CD4-positive, alpha-beta T cell treated with Interleukin-2 at 100 ng/mL for 4 hours (primary cell): ENCODE measurements around the gene SPTSSA.
"Not testable (repeated sequence)": the region's sequence is repeated elsewhere in the genome, so short reads cannot be mapped to it uniquely, and the experiment has no call there.

Experiments used
- DNase-seq: peaks from one replicate; pipeline ENCODE4 v3.0.0-alpha.2; 2020; ENCODE audit warnings: low spot score

Gene SPTSSA

GRCh38 chr14:34426313-34427295, 35.4 kb downstream of the SPTSSA start:
- DNase-seq = no peak

- DNase-seq = no peak
Measured at GRCh38 chr14:34425095-34425851, 36.8 kb downstream of the SPTSSA start.

DNA sequence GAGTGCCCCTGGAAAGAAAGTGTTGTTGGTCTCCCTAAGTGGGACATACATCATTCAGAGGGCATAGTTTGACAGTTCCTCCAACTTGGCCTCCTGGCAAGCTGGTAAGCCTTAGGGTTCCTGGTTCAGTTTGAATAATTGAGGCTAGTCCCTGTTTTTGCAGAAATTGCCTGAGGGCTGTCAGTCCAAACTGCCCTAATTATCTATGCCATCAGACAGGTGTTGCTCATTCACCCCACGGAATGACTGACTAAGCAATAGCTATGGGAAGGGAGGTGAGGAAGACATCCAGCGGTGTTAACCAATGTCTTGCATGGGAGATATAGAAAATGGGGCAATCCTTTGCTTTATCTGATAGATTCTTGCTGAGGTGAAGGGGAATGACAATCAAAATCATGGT, 37.6 kb downstream of the SPTSSA start:
- no peak for DNase-seq

DNA sequence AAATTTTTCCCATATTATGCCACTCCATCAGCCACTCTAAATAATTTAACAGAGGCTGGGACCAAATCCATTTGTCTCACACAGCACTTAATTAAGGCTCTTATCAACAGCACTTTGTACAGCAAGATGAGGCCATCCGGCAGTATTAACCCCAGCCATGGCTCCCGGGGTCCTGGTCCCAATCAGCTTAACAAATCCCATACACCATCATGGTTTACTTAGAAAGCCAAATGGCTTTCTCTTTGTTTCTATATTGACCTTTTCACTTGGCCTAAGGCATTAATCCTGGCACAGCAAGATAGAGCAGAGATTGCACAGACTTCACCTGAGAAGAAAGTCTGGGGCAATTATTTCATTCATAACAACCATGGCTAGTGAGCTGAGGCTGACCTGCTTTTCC, 38.6 kb downstream of the SPTSSA start:
- no peak for DNase-seq

DNA sequence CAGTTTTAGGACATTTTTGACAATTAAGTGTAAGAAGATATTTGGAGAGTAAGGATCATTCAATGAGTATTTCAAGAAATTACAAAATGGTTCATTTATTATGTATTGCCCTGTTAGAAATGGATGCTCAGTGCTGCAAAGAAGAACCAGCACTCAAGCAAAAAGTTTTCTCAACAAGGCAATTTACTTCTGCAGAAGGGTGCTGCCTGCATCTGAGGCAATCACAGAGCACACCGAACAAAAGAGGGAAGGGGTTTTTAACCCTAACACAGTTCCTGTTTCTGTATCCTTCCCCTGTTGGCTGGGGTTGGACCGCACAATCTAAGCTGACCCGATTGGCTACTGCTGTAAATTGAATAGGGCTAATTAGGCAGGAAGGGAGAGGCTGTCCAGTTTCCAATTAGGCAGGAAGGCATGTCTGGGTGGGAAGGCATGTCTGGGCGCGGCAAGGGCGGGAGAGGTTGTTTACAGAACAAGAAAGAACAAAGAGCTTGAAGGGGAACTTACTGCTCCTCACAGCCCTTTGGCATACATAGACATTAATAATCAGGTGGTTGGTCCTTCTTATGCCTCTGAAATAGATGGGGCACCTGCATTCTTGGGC, 41.4 kb downstream of the SPTSSA start:
- DNase-seq = no peak

GRCh38 chr14:34409721-34410120, 52.3 kb downstream of the SPTSSA start:
- DNase-seq = no peak

DNA sequence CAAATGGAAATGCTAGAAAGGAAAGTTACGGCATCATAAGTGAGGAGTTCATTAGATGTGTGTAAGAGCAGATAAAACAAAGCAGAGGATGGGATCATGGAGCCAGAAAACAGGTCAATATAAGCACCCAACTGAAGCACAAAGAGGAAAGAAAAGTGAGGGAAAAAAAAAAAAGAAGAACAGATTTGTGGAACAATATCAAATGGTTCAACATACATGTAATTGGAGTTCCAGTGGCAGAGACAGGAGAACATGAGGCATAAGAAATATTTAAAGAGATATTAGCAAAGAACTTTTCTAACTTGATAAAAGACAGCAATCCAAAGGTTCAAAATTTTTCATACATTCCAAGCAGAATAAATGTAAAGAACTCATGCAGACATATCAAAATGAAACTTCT, 54.1 kb downstream of the SPTSSA start:
- no peak for DNase-seq

- DNase-seq = no peak
Measured at GRCh38 chr14:34404416-34404815, 57.6 kb downstream of the SPTSSA start.

DNA sequence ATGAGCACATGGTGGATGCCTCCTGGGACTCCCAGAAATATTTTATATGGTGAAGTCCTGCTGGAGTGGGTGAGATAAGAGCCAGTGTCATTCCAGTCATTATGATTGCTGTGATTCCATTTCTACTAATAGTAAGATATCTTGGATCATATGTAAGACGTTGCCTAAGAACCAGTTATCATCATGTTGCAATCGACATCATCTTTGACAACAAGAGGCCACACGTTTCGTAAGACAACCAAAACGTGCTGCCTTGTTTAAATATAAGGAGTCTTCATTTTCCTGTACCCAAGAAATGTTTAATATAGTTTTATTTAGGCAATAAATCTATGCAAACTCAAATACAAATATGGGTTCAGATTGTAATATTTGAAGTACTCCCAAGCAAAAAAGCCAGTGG, 58.4 kb downstream of the SPTSSA start:
- DNase-seq = no peak

- no peak for DNase-seq
Measured at GRCh38 chr14:34398024-34398423, 64.0 kb downstream of the SPTSSA start.

DNA sequence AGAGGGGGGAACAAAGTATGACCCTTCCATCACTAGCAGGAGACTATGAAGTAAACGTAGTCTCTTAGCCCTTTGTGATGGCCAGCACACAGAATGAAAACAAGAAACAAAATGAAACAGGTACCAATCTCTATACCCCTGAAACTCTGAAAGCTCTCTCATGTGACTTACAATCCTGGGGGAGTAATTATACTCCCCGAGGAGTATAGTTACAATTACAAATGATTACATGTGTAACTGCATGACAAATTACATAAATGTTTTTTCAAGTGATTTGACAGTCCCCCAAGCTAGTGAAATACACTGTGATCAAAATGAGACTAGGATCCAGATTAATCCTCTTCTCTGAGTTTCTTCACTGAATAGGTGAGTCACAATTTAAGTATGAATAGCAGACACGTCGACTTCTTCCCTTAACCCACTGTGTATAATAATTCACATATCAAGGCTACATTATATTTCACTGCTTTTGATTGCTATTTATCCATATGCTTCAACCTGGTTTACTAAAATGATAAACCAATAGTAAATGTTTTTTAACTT, 74.0 kb downstream of the SPTSSA start:
- no peak for DNase-seq

- no peak for DNase-seq
Measured at GRCh38 chr14:34386865-34387485, 75.1 kb downstream of the SPTSSA start.

GRCh38 chr14:34385881-34386280, 76.2 kb downstream of the SPTSSA start:
- not testable (repeated sequence) for DNase-seq

GRCh38 chr14:34383839-34384238, 78.2 kb downstream of the SPTSSA start:
- no peak for DNase-seq
